Sigmoid colon (tissue), 4 donors: ENCODE results near the gene KCTD11.

Experiments
- EP300 ChIP-seq, 4 donors: sonication (generic); formaldehyde crosslinking; IDR thresholded peaks; one replicate each; pipeline ENCODE4 v1.6.1; 2017; ENCODE audit warnings: antibody characterized with exemption in 4 of 4
- POLR2A ChIP-seq, 2 donors: fragments of 450-650 bp; IDR thresholded peaks; one replicate each; pipeline ENCODE4 v1.6.1; 2016; ENCODE audit warnings: antibody characterized with exemption in 2 of 2, mild to moderate bottlenecking in 2 of 2, moderate library complexity in 2 of 2
- POLR2AphosphoS5 ChIP-seq, 4 donors: sonication (generic); formaldehyde crosslinking; IDR thresholded peaks; one replicate each; pipeline ENCODE4 v1.6.1; 2017; ENCODE audit warnings: antibody characterized with exemption in 4 of 4
- TF ChIP-seq, protein P1 (sequence below), 4 experiments: fragments of 450-650 bp in 3 of 4; fragments of 200-600 bp in 1 of 4; IDR thresholded peaks; one replicate each; pipeline ENCODE4 v1.5.1; 2016 to 2019; ENCODE audit warnings: antibody characterized with exemption in 4 of 4, mild to moderate bottlenecking in 3 of 4, moderate library complexity in 2 of 4

DNA sequence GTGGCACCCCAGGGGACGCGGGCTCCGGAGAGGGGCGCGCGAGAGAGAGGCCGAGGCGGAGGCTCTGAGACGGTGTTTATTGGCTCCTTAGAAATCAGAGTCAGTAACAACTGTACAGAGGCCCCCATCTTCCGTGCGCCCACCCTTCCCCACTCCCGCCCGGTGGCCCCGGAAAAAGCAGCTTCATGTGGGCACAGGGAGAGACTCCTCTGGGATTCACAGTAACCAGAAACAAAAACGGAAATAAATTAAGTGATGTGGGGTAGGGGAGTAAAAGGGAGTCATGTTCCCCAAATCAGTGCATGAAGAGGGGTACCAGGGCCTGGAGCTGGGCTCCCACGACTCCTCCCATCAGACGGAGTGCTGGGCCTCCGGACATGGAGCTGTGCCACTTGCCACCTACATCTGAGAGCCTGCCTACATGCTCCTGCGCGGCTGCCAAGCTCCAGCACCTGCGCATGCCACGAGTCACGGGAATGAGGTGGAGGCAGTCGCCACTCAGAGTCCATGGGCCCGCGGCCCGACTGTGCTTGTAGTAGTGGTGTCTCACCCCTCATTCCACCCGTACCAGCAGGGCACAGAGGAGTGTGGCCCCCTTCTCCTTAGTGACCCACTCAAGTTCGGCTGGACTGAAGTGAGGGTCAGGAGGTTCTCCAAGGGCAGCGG is 36.3 kb upstream of the KCTD11 start:
- TF ChIP-seq POLR2A (IDR thresholded peaks at IDR 0.05), result no peak
- TF ChIP-seq, protein P1, sequence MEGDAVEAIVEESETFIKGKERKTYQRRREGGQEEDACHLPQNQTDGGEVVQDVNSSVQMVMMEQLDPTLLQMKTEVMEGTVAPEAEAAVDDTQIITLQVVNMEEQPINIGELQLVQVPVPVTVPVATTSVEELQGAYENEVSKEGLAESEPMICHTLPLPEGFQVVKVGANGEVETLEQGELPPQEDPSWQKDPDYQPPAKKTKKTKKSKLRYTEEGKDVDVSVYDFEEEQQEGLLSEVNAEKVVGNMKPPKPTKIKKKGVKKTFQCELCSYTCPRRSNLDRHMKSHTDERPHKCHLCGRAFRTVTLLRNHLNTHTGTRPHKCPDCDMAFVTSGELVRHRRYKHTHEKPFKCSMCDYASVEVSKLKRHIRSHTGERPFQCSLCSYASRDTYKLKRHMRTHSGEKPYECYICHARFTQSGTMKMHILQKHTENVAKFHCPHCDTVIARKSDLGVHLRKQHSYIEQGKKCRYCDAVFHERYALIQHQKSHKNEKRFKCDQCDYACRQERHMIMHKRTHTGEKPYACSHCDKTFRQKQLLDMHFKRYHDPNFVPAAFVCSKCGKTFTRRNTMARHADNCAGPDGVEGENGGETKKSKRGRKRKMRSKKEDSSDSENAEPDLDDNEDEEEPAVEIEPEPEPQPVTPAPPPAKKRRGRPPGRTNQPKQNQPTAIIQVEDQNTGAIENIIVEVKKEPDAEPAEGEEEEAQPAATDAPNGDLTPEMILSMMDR (IDR thresholded peaks at IDR 0.05), result no peak
- TF ChIP-seq EP300 (IDR thresholded peaks at IDR 0.05), result no peak
- no peak for TF ChIP-seq POLR2AphosphoS5 (IDR thresholded peaks at IDR 0.05)
